Peyer's patch (tissue), 4 donors: ENCODE results near the gene NRF1. TPM values are rescaled to one million over a fixed set of nuclear protein-coding genes. Genes with fewer than 3 reads are reported as not detected.

ENCODE experiments used
- DNase-seq, 3 donors: peaks; one replicate each; pipeline ENCODE4 v3.0.0-alpha.2; 2017 to 2019
- H3K27ac ChIP-seq, 4 donors: fragments of 200-600 bp; sonication (generic); one replicate each; pipeline ENCODE4 v1.5.1; 2016 to 2019
- H3K27me3 ChIP-seq, 2 donors: fragments of 200-600 bp; sonication (generic); one replicate each; pipeline ENCODE4 v1.5.1; 2019
- H3K36me3 ChIP-seq, 3 donors: fragments of 200-600 bp; sonication (generic); one replicate each; pipeline ENCODE4 v1.5.1; 2016 to 2019
- H3K4me1 ChIP-seq, 4 donors: fragments of 200-600 bp; sonication (generic); one replicate each; pipeline ENCODE4 v1.5.1; 2016 to 2019
- H3K4me3 ChIP-seq, 4 donors: fragments of 200-600 bp; sonication (generic); 1 replicate in 3 of 4; 2 replicates in 1 of 4; pipeline ENCODE4 v1.5.1; 2016 to 2019; ENCODE audit warnings: mild to moderate bottlenecking in 1 of 4
- H3K9me3 ChIP-seq, 4 donors: fragments of 200-600 bp; sonication (generic); one replicate each; pipeline ENCODE4 v1.5.1; 2016 to 2019; ENCODE audit warnings: mild to moderate bottlenecking in 1 of 4
- POLR2A ChIP-seq, 2 donors: fragments of 450-650 bp; IDR thresholded peaks; one replicate each; pipeline ENCODE4 v1.5.1; 2017; ENCODE audit warnings: antibody characterized with exemption in 2 of 2, mild to moderate bottlenecking in 2 of 2, moderate library complexity in 2 of 2
- total RNA-seq, 4 donors: library from RNA; depleted of rRNA; stranded (reverse); fragments of >200 nt; gene quantifications; one replicate each; pipeline ENCODE4 v1.1.0, GENCODE V29; 2016
- TF ChIP-seq, protein P1 (sequence below), 6 experiments: fragments of 450-650 bp in 4 of 6; fragments of 200-600 bp in 2 of 6; sonication (generic) in 1 of 6; IDR thresholded peaks; one replicate each; pipeline ENCODE4 v1.5.1; 2017 to 2019; ENCODE audit warnings: antibody characterized with exemption in 6 of 6, mild to moderate bottlenecking in 3 of 6, moderate library complexity in 1 of 6

NRF1 gene
- total RNA-seq, 4 donors from 2014 or later: 11.2 to 27.2 (median 16.5) TPM

DNA sequence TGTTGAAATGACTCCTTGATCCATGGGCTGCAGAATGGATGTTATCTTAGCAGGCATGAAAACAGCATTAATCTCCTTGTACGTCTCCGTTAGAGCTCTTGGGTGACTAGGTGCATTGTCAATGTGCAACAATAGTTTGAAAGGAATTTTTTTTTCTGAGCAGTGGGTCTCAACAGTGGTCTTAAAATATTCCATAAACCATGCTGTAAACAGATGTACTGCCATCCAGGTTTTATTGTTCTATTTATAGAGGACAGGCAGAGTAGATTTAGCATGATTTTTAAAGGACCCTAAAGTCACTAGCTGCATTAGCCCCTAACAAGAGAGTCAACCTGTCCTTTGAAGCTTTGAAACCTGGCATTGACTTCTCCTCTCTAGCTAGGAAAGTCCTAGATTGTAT lies 64.0 kb downstream of the NRF1 start:
- DNase-seq: no peak
- H3K36me3 ChIP-seq: peaks cover 0 to 70% (median 0%) of the 10 kb centered on the region in 3 donors
- no peak overlapping the region for H3K27ac ChIP-seq

DNA sequence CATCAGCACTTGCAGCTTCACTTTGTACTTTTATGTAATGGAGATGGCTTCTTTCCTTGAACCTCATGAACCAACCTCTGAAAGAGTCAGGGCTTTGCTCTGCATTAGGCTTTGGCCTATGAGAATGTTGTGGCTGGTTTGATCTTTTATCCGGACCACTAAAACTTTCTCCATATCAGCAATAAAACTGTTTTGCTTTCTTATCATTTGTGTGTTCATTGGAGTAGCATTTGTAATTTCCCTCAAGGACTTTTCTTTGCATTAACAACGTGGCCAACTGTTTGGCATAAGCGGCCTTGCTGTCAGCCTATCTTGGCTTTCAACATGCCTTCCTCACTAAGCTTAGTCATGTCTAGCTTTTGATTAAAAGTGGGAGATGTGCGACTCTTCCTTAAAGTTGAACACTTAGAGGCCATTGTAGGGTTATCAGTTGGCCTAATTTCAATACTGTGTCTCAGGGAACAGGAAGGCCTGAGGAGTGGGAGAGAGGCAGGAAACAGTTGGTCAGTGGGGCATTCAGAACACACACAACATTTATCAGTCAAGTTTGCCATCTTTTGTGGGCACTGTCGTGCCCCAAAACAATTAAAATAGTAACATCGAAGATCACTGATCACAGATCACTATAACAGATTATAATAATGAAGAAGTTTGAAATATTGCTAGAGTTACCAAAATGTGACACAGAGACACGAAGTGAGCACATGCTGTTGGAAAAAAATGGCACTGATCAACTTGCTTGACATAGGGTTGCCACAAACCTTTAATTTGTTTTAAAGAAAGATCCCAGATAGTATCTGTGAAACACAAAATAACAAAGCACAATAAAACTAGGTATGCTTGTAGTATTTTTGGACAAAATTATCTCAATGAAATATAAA lies 64.7 kb downstream of the NRF1 start:
- peaks cover 0 to 72% (median 0%) of the 10 kb centered on the region in 3 donors for H3K36me3 ChIP-seq
- no peak for TF ChIP-seq POLR2A (IDR thresholded peaks at IDR 0.05)
- TF ChIP-seq, protein P1, sequence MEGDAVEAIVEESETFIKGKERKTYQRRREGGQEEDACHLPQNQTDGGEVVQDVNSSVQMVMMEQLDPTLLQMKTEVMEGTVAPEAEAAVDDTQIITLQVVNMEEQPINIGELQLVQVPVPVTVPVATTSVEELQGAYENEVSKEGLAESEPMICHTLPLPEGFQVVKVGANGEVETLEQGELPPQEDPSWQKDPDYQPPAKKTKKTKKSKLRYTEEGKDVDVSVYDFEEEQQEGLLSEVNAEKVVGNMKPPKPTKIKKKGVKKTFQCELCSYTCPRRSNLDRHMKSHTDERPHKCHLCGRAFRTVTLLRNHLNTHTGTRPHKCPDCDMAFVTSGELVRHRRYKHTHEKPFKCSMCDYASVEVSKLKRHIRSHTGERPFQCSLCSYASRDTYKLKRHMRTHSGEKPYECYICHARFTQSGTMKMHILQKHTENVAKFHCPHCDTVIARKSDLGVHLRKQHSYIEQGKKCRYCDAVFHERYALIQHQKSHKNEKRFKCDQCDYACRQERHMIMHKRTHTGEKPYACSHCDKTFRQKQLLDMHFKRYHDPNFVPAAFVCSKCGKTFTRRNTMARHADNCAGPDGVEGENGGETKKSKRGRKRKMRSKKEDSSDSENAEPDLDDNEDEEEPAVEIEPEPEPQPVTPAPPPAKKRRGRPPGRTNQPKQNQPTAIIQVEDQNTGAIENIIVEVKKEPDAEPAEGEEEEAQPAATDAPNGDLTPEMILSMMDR (IDR thresholded peaks at IDR 0.05): no peak
- no peaks in the 10 kb centered on the region for H3K4me1 ChIP-seq
- H3K27me3 ChIP-seq: no peaks in the 10 kb centered on the region
- no peak overlapping the region for H3K4me3 ChIP-seq
- DNase-seq: no peak
- no peak overlapping the region for H3K27ac ChIP-seq
- H3K9me3 ChIP-seq: no peaks in the 10 kb centered on the region

More for the DNA sequence above, 64.0 kb downstream of the NRF1 start:
- TF ChIP-seq POLR2A (IDR thresholded peaks at IDR 0.05): no peak
- TF ChIP-seq, protein P1 (IDR thresholded peaks at IDR 0.05): no peak
- Histone ChIP-seq H3K4me1 (no peaks in the 10 kb centered on the region), H3K27me3 (no peaks in the 10 kb centered on the region), H3K9me3 (no peaks in the 10 kb centered on the region), H3K4me3 (no peak overlapping the region)

DNA sequence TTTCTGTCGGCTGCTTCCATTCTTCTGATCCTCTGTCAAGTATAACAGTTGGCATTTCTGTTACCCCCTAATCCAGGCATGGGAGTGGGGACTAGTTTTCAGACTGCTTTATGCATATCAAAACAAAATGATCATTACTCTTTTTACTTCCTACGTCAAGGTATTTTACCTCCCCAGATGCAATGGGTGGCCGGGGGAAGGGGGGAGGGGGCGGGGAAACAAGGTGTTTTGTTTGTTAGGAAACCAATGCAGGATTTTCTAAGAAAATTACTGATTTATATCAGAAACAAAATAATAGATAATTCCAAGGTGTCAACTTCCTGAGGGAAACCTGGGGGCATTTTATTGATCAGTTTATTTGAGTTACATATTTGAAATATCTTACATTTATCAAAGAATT lies 66.3 kb downstream of the NRF1 start:
- TF ChIP-seq, protein P1 (IDR thresholded peaks at IDR 0.05): no peak
- no peak for TF ChIP-seq POLR2A (IDR thresholded peaks at IDR 0.05)

DNA sequence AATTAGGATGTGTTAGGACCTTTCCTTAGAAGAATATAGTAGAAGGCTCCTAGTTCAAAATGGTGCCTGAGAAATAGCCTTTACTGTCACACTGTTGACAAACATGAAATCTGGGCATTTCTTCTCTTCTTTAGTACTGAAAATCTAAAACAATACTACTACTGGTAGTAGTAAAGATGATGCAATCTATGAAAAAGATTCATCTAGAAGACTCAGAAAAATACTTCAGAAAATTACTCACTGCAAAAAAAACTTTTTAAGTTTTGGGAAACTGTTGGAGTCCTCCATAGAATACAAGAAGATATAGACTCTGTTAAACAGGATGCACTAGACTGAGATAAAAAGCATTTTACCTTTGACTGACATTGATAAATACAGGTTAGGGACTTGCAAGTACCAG lies 67.1 kb downstream of the NRF1 start:
- Histone ChIP-seq H3K4me3 (no peak overlapping the region), H3K36me3 (peaks cover 0 to 52% (median 0%) of the 10 kb centered on the region in 3 donors), H3K4me1 (no peaks in the 10 kb centered on the region), H3K27ac (no peak overlapping the region), H3K9me3 (no peaks in the 10 kb centered on the region), H3K27me3 (no peaks in the 10 kb centered on the region)
- TF ChIP-seq, protein P1 (IDR thresholded peaks at IDR 0.05): no peak
- TF ChIP-seq POLR2A (IDR thresholded peaks at IDR 0.05): no peak
- DNase-seq: no peak

More for the DNA sequence above, 66.3 kb downstream of the NRF1 start:
- no peak overlapping the region for H3K4me3 ChIP-seq
- H3K4me1 ChIP-seq: no peaks in the 10 kb centered on the region
- DNase-seq: no peak
- H3K27ac ChIP-seq: no peak overlapping the region
- H3K36me3 ChIP-seq: peaks cover 0 to 58% (median 0%) of the 10 kb centered on the region in 3 donors
- H3K27me3 ChIP-seq: no peaks in the 10 kb centered on the region
- no peaks in the 10 kb centered on the region for H3K9me3 ChIP-seq

DNA sequence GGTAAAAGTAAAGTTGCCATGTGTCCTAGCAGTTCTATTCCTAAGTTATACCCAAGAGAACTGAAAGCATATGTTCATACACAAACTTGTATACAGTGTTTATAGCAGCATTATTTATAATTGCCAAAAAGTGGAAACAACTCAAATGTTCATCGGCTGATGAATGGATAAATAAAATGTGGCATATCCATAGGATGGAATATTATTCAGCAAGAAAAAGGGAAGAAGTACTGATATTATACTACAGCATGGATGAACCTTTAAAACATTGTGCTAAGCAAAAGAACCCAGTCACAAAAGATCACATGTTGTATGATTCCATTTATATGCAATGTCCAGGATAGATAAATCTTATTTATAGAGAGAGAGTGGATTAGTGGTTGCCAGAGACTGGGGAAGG lies 68.9 kb downstream of the NRF1 start:
- TF ChIP-seq POLR2A (IDR thresholded peaks at IDR 0.05): no peak
- TF ChIP-seq, protein P1 (IDR thresholded peaks at IDR 0.05): no peak
- Histone ChIP-seq H3K27me3 (no peaks in the 10 kb centered on the region), H3K27ac (no peak overlapping the region), H3K4me1 (no peaks in the 10 kb centered on the region), H3K36me3 (peaks cover 0 to 36% (median 0%) of the 10 kb centered on the region in 3 donors), H3K9me3 (no peaks in the 10 kb centered on the region), H3K4me3 (no peak overlapping the region)
- no peak for DNase-seq
